ENCODE data around the gene NCOA4. TPM values are rescaled to one million over a fixed set of nuclear protein-coding genes. Genes with fewer than 3 reads are reported as not detected.

Gene NCOA4
- total RNA-seq, 1 donor from 2014 or later, result 191 TPM

DNA sequence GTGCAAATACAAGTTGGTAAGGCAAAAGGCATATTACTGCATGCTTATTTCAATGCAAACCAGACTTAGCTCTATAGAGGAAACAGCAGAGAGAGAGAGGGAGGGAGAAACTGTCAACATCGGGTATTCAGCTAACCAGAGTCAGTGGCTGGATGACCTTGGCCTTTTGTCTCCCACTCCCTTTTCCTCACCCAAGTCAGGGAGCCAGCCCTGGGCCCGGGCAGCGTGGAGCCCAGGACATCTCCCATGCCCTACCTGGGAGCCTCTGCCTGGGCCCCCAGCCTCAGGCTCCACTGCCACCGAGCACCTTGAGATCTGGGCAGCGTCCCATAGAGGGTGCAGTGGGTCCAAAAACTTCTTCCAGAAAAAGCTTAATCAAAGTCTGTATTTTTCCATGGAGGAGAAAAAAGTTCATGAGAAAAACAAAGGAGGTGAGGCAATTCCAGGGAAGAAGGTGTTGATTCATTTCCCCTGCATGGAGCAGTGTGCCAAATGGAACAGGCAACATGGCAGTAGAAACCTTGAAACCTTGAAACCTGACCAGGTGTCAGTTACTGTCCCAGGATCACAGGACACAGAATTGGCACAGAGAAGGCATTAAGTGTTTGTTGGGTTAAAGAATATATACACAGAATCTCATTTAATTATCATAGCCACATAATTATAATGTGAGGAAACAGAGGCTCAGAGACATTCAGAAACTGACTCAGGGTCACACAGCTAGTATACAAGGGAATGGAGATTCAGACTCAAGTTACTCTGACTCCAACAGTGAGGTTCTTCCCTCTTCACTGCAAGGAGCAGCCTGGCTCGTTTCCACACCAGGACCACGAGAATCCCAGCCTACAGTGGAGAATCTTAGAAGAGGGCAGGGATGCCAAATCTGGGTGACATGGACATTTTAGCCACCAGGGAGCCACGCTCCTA is 5.8 kb upstream of the NCOA4 start:
- Mint-ChIP-seq H3K4me3 (ENCODE audit: unreplicated experiment) (no peak overlapping the region), H3K9me3 (ENCODE audit: unreplicated experiment) (no peaks in the 10 kb centered on the region), H3K27me3 (ENCODE audit: unreplicated experiment) (no peaks in the 10 kb centered on the region), H3K27ac (ENCODE audit: unreplicated experiment) (no peak overlapping the region), H3K4me1 (ENCODE audit: unreplicated experiment) (peaks cover 29% of the 10 kb centered on the region), H3K36me3 (ENCODE audit: low read depth, unreplicated experiment) (no peaks in the 10 kb centered on the region)
- DNase-seq (ENCODE audit: low spot score), result no peak
- TF ChIP-seq, protein P1, sequence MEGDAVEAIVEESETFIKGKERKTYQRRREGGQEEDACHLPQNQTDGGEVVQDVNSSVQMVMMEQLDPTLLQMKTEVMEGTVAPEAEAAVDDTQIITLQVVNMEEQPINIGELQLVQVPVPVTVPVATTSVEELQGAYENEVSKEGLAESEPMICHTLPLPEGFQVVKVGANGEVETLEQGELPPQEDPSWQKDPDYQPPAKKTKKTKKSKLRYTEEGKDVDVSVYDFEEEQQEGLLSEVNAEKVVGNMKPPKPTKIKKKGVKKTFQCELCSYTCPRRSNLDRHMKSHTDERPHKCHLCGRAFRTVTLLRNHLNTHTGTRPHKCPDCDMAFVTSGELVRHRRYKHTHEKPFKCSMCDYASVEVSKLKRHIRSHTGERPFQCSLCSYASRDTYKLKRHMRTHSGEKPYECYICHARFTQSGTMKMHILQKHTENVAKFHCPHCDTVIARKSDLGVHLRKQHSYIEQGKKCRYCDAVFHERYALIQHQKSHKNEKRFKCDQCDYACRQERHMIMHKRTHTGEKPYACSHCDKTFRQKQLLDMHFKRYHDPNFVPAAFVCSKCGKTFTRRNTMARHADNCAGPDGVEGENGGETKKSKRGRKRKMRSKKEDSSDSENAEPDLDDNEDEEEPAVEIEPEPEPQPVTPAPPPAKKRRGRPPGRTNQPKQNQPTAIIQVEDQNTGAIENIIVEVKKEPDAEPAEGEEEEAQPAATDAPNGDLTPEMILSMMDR (IDR thresholded peaks at IDR 0.05; ENCODE audit: unreplicated experiment), result no peak

GRCh38 chr10:46033602-46034011 is 3.2 kb upstream of the NCOA4 start:
- H3K27me3 Mint-ChIP-seq (ENCODE audit: unreplicated experiment), result peaks cover 2% of the 10 kb centered on the region
- H3K4me1 Mint-ChIP-seq (ENCODE audit: unreplicated experiment), result peaks cover 43% of the 10 kb centered on the region
- H3K36me3 Mint-ChIP-seq (ENCODE audit: low read depth, unreplicated experiment), result no peaks in the 10 kb centered on the region
- H3K27ac Mint-ChIP-seq (ENCODE audit: unreplicated experiment), result peak overlapping the region; percentile 80
- no peak overlapping the region for H3K4me3 Mint-ChIP-seq (ENCODE audit: unreplicated experiment)
- no peaks in the 10 kb centered on the region for H3K9me3 Mint-ChIP-seq (ENCODE audit: unreplicated experiment)
- peak; percentile 25 for DNase-seq (ENCODE audit: low spot score)
- TF ChIP-seq, protein P1 (IDR thresholded peaks at IDR 0.05; ENCODE audit: unreplicated experiment), result no peak

- H3K4me3 Mint-ChIP-seq (ENCODE audit: unreplicated experiment), result no peak overlapping the region
Measured at GRCh38 chr10:46031648-46032532, 1.5 kb upstream of the NCOA4 start.

DNA sequence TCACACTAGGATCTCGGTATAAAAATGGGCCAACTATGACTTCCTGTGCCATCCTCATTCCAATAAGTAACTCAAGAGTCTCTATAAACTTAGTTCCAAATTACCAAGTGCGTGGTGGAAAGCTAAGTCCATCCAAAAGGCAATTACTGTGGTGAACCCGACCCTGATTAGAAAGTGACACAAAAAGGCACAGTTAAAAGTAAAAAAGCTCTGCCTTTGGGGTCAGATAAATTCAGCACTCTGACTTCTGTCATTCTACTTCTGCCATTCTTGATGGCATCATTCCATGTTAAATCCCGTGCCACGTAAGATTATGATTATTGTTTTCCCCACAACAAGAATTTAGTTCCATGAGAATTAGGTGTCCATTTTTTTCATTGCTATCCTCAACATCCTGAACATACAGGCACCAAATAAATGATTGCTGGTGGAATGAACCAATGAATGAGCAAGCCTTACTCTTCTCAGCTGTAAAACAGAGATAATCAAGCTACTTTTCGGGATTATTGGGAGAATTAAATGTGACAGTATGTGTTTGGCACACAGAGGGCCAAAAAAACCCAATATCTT is 877 bp downstream of the NCOA4 start:
- peak overlapping the region; percentile 94 for H3K4me3 Mint-ChIP-seq (ENCODE audit: unreplicated experiment)
- no peak for DNase-seq (ENCODE audit: low spot score)
- peaks cover 52% of the 10 kb centered on the region for H3K4me1 Mint-ChIP-seq (ENCODE audit: unreplicated experiment)
- peaks cover 2% of the 10 kb centered on the region for H3K27me3 Mint-ChIP-seq (ENCODE audit: unreplicated experiment)
- TF ChIP-seq, protein P1 (IDR thresholded peaks at IDR 0.05; ENCODE audit: unreplicated experiment), result no peak
- H3K27ac Mint-ChIP-seq (ENCODE audit: unreplicated experiment), result peak overlapping the region; percentile 92
- H3K36me3 Mint-ChIP-seq (ENCODE audit: low read depth, unreplicated experiment), result no peaks in the 10 kb centered on the region
- H3K9me3 Mint-ChIP-seq (ENCODE audit: unreplicated experiment), result no peaks in the 10 kb centered on the region

More at GRCh38 chr10:46031648-46032532, 1.5 kb upstream of the NCOA4 start:
- peaks cover 47% of the 10 kb centered on the region for H3K4me1 Mint-ChIP-seq (ENCODE audit: unreplicated experiment)
- H3K27me3 Mint-ChIP-seq (ENCODE audit: unreplicated experiment), result peaks cover 2% of the 10 kb centered on the region
- TF ChIP-seq, protein P1 (IDR thresholded peaks at IDR 0.05; ENCODE audit: unreplicated experiment), result no peak
- H3K36me3 Mint-ChIP-seq (ENCODE audit: low read depth, unreplicated experiment), result no peaks in the 10 kb centered on the region
- H3K9me3 Mint-ChIP-seq (ENCODE audit: unreplicated experiment), result no peaks in the 10 kb centered on the region
- DNase-seq (ENCODE audit: low spot score), result no peak
- H3K27ac Mint-ChIP-seq (ENCODE audit: unreplicated experiment), result peak overlapping the region; percentile 9

Measured in endothelial cell (in vitro differentiated cells).